HEK293 (cell line): ENCODE data around the gene HIRA.

Experiments used
- CTCF ChIA-PET: fragments of 350-600 bp; formaldehyde crosslinking; extraction: SDS; loops from one replicate; lab custom pipeline; 2021; ENCODE audit warnings: antibody characterized with exemption; lab: Yijun Ruan, JAX
- POLR2A ChIA-PET: fragments of 300-600 bp; formaldehyde crosslinking; extraction: SDS; loops from one replicate; lab custom pipeline; 2020; ENCODE audit warnings: antibody characterized with exemption, inconsistent platforms; lab: Yijun Ruan, JAX
- H3K27ac ChIP-seq: fragments of 200-500 bp; sonication (Bioruptor generic); 2 replicates; pipeline ENCODE4 v1.5.1; 2014; ENCODE audit warnings: low read depth, low read length, control low read depth, inconsistent platforms; ENCODE audit errors: extremely low read depth
- H3K36me3 ChIP-seq, 2 experiments: fragments of 200-500 bp in 1 of 2; sonication (Bioruptor generic) in 1 of 2; 1 replicate in 1 of 2; 2 replicates in 1 of 2; pipeline ENCODE4 v1.5.1; 2014 to 2017; ENCODE audit warnings: inconsistent platforms in 2 of 2, low read length in 2 of 2; ENCODE audit not compliant: control insufficient read depth in 2 of 2, insufficient read depth in 1 of 2
- H3K4me1 ChIP-seq: fragments of 200-500 bp; sonication (Bioruptor generic); 2 replicates; pipeline ENCODE4 v1.5.1; 2014; ENCODE audit warnings: mild to moderate bottlenecking, low read length, inconsistent platforms; ENCODE audit not compliant: control insufficient read depth, insufficient read depth
- H3K4me3 ChIP-seq: 2 replicates; pipeline ENCODE4 v1.5.1; 2011; ENCODE audit warnings: low read depth, mild to moderate bottlenecking, control low read depth, low read length, moderate library complexity
- H3K9me3 ChIP-seq: fragments of 200-500 bp; sonication (Bioruptor generic); 2 replicates; pipeline ENCODE4 v1.5.1; 2014; ENCODE audit warnings: low read depth, low read length, inconsistent platforms; ENCODE audit not compliant: control insufficient read depth, insufficient read depth
- EGR2 ChIP-seq: fragments of 450-650 bp; formaldehyde crosslinking; IDR thresholded peaks from 2 replicates; pipeline ENCODE4 v1.5.1; 2016; ENCODE audit warnings: low read depth, missing biosample characterization, missing genetic modification characterization
- FEZF1 ChIP-seq: fragments of 450-650 bp; formaldehyde crosslinking; IDR thresholded peaks from 2 replicates; pipeline ENCODE4 v1.5.1; 2016; ENCODE audit warnings: missing biosample characterization, missing genetic modification characterization
- GLIS1 ChIP-seq: fragments of 450-650 bp; formaldehyde crosslinking; IDR thresholded peaks from 2 replicates; pipeline ENCODE4 v1.5.1; 2016; ENCODE audit warnings: missing biosample characterization, missing genetic modification characterization
- KLF9 ChIP-seq: fragments of 450-650 bp; formaldehyde crosslinking; IDR thresholded peaks from 2 replicates; pipeline ENCODE4 v1.5.1; 2016; ENCODE audit warnings: missing biosample characterization, missing genetic modification characterization, low read depth
- YY1 ChIP-seq: fragments of 450-650 bp; formaldehyde crosslinking; IDR thresholded peaks from 2 replicates; pipeline ENCODE4 v1.5.1; 2018; ENCODE audit warnings: missing biosample characterization, missing genetic modification characterization
- ZBTB1 ChIP-seq: fragments of 450-650 bp; formaldehyde crosslinking; IDR thresholded peaks from 2 replicates; pipeline ENCODE4 v1.5.1; 2016; ENCODE audit warnings: missing biosample characterization, missing genetic modification characterization
- ZBTB20 ChIP-seq: fragments of 450-650 bp; formaldehyde crosslinking; IDR thresholded peaks from 2 replicates; pipeline ENCODE4 v1.5.1; 2016; ENCODE audit warnings: missing biosample characterization, missing genetic modification characterization
- ZNF140 ChIP-seq: fragments of 450-650 bp; formaldehyde crosslinking; IDR thresholded peaks from 2 replicates; pipeline ENCODE4 v1.5.1; 2016; ENCODE audit warnings: missing biosample characterization, missing genetic modification characterization
- ZNF174 ChIP-seq: fragments of 450-650 bp; formaldehyde crosslinking; IDR thresholded peaks from 2 replicates; pipeline ENCODE4 v1.5.0; 2017; ENCODE audit warnings: missing biosample characterization, mild to moderate bottlenecking, missing genetic modification characterization
- ZNF239 ChIP-seq: fragments of 450-650 bp; formaldehyde crosslinking; IDR thresholded peaks from 2 replicates; pipeline ENCODE4 v1.5.1; 2016; ENCODE audit warnings: missing biosample characterization, missing genetic modification characterization
- ZNF302 ChIP-seq: fragments of 450-650 bp; formaldehyde crosslinking; IDR thresholded peaks from 2 replicates; pipeline ENCODE4 v1.5.1; 2016; ENCODE audit warnings: missing biosample characterization, missing genetic modification characterization, low read depth
- ZNF48 ChIP-seq: fragments of 450-650 bp; formaldehyde crosslinking; IDR thresholded peaks from 2 replicates; pipeline ENCODE4 v1.5.1; 2016; ENCODE audit warnings: missing biosample characterization, missing genetic modification characterization
- ZNF510 ChIP-seq: fragments of 450-650 bp; formaldehyde crosslinking; IDR thresholded peaks from 2 replicates; pipeline ENCODE4 v1.5.1; 2018; ENCODE audit warnings: mild to moderate bottlenecking, missing genetic modification characterization, missing biosample characterization; ENCODE audit not compliant: insufficient replicate concordance
- ZNF521 ChIP-seq: fragments of 450-650 bp; formaldehyde crosslinking; IDR thresholded peaks from 2 replicates; pipeline ENCODE4 v1.5.1; 2017; ENCODE audit warnings: missing biosample characterization, mild to moderate bottlenecking, missing genetic modification characterization
- ZNF596 ChIP-seq: fragments of 450-650 bp; IDR thresholded peaks from 2 replicates; pipeline ENCODE4 v1.5.0; 2018; ENCODE audit warnings: missing biosample characterization, mild to moderate bottlenecking, missing genetic modification characterization, moderate library complexity
- ZNF600 ChIP-seq: fragments of 450-650 bp; formaldehyde crosslinking; IDR thresholded peaks from 2 replicates; pipeline ENCODE4 v1.5.1; 2016; ENCODE audit warnings: missing biosample characterization, missing genetic modification characterization
- TF ChIP-seq, protein P1 (sequence below): fragments of 450-650 bp; formaldehyde crosslinking; conservative IDR thresholded peaks from 2 replicates; pipeline ENCODE4 v1.5.1; 2016; ENCODE audit warnings: low read depth, missing biosample characterization, missing genetic modification characterization
- TF ChIP-seq, protein P2 (sequence below): fragments of 450-650 bp; IDR thresholded peaks from 2 replicates; pipeline ENCODE4 v1.5.1; 2018; ENCODE audit warnings: missing biosample characterization, missing genetic modification characterization
- TF ChIP-seq, protein P3 (sequence below): fragments of 450-650 bp; formaldehyde crosslinking; IDR thresholded peaks from 2 replicates; pipeline ENCODE4 v1.5.1; 2016; ENCODE audit warnings: missing biosample characterization, missing genetic modification characterization
- TF ChIP-seq, protein P4 (sequence below): fragments of 450-650 bp; formaldehyde crosslinking; IDR thresholded peaks from 2 replicates; pipeline ENCODE4 v1.5.1; 2016; ENCODE audit warnings: missing biosample characterization, missing genetic modification characterization
- TF ChIP-seq, protein P5 (sequence below): fragments of 450-650 bp; formaldehyde crosslinking; IDR thresholded peaks from 2 replicates; pipeline ENCODE4 v1.5.1; 2016; ENCODE audit warnings: missing biosample characterization, missing genetic modification characterization

Gene HIRA

DNA sequence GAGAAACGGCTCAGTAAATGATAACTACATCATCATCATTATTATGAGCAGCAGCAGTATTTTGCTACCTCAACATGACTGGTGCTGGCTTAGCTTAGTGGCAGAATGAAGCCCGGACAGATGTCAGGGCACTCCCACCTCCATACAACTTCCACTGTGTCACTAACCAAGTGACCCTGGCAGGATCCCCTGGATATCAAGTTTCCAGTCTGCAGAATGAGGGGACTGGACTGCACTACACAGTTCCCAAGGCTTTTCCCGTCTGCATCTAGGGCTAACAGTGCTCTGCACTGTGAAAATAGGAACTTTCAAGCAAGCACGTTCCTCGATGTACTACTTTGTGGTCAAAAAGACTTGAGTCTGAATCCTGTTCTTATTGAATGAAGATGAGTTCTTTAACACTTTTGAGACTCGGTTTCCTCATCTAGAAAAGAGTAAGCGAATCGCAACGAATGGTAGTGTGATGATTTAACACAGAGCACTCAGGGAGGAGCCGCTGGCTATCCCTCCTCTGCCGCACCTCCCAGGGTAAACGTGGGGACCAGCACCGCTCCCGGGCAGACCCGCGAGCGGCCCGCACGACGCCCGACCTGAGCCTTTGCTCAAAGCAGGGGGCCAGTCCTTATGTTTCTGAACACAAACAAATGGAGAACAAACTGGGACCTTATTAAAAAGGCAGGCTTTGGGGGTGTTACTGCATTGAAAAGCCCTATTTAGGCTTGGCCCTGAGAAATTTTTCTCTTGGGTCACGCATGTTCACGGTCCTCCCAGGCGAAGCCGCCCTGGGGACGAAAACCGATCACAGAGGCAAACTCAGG is 140.9 kb downstream of the HIRA start (continued):
- TF ChIP-seq, protein P1, sequence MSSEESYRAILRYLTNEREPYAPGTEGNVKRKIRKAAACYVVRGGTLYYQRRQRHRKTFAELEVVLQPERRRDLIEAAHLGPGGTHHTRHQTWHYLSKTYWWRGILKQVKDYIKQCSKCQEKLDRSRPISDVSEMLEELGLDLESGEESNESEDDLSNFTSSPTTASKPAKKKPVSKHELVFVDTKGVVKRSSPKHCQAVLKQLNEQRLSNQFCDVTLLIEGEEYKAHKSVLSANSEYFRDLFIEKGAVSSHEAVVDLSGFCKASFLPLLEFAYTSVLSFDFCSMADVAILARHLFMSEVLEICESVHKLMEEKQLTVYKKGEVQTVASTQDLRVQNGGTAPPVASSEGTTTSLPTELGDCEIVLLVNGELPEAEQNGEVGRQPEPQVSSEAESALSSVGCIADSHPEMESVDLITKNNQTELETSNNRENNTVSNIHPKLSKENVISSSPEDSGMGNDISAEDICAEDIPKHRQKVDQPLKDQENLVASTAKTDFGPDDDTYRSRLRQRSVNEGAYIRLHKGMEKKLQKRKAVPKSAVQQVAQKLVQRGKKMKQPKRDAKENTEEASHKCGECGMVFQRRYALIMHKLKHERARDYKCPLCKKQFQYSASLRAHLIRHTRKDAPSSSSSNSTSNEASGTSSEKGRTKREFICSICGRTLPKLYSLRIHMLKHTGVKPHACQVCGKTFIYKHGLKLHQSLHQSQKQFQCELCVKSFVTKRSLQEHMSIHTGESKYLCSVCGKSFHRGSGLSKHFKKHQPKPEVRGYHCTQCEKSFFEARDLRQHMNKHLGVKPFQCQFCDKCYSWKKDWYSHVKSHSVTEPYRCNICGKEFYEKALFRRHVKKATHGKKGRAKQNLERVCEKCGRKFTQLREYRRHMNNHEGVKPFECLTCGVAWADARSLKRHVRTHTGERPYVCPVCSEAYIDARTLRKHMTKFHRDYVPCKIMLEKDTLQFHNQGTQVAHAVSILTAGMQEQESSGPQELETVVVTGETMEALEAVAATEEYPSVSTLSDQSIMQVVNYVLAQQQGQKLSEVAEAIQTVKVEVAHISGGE = no peak
- TF ChIP-seq ZNF239 (tag by site-specific recombination) = no peak
- no peak for TF ChIP-seq KLF9
- TF ChIP-seq, protein P2, sequence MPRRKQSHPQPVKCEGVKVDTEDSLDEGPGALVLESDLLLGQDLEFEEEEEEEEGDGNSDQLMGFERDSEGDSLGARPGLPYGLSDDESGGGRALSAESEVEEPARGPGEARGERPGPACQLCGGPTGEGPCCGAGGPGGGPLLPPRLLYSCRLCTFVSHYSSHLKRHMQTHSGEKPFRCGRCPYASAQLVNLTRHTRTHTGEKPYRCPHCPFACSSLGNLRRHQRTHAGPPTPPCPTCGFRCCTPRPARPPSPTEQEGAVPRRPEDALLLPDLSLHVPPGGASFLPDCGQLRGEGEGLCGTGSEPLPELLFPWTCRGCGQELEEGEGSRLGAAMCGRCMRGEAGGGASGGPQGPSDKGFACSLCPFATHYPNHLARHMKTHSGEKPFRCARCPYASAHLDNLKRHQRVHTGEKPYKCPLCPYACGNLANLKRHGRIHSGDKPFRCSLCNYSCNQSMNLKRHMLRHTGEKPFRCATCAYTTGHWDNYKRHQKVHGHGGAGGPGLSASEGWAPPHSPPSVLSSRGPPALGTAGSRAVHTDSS = no peak
- peak; percentile 52; the same call in 1 of the 2 replicates for TF ChIP-seq ZBTB20 (tag by site-specific recombination)
- no peak for TF ChIP-seq EGR2
- no peak for TF ChIP-seq ZNF174 (tag by site-specific recombination)
- TF ChIP-seq ZNF596 (tag by site-specific recombination) = no peak
- no peak for TF ChIP-seq ZNF302
- no peak for TF ChIP-seq ZBTB1 (tag by site-specific recombination)
- TF ChIP-seq GLIS1 (tag by site-specific recombination) = peak; percentile 43
- no peak for TF ChIP-seq FEZF1 (tag by site-specific recombination)
- no peak for TF ChIP-seq ZNF521
- TF ChIP-seq ZNF510 (tag by site-specific recombination) = no peak
- TF ChIP-seq YY1 = no peak

DNA sequence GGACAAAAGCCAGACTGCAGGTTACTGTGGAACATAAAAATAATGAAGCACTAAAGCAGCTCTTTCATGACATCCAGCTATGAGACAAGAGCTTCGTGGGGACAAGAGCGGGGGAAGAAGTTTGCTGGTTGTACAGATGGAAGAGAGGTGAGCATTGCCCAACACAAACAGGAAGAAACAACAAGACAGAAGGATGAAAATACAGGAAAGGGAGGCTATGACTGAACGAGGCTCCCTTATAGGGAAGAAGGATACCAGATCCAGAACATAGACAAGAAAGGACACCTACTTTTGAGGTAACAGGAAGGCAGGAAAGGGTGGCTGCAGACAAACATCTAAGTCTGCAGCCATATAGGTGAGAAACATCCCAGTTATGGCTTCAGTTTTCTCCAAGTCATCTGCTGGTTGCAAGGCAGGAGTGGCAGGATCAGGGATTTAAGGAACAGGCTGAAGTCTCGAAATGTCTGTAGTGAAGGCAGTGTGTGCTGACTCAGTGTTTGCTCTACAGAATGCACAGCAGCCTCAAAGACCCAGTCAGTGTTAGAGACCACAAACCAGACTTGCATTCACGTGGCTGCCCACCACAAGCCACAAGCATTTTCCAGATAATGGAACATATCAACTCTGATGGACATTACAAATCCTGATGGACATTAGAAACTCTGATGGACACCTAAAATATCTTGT is 141.9 kb downstream of the HIRA start:
- H3K4me1 ChIP-seq = peaks cover 3% of the 10 kb centered on the region; the same call in 1 of the 2 replicates
- no peak overlapping the region for H3K27ac ChIP-seq
- H3K36me3 ChIP-seq = peaks cover 0 to 3% of the 10 kb centered on the region in 2 experiments; a peak in 1 of 3 replicates
- no peak for TF ChIP-seq ZNF48 (tag by site-specific recombination)
- TF ChIP-seq ZNF600 = peak; percentile 49; the same call in 1 of the 2 replicates
- H3K9me3 ChIP-seq = no peaks in the 10 kb centered on the region
- ChIA-PET POLR2A (no interaction called here), CTCF (interaction anchor here (1.3 kb wide), 1 partner anchor 111 kb away, joined by 3 read pairs; the partner anchor contains the start of gene SLC25A1)
- H3K4me3 ChIP-seq = no peak overlapping the region

DNA sequence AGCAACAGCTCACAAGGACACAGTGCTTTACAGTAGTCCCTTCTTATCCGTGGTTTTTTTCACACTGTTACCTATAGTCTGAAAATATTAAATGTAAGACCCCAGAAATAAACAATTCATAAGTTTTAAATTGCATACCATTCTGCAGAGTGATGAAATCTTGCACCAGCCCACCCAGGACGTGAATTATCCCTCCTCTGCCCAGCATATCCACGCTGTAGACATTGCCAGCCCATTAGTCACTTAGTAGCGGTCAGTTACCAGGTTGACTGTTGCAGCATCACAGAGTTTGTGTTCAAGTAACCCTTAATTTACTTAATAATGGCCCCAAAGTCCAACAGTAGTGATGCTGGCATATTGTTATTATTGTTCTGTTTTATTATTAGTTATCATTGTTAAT is 143.6 kb downstream of the HIRA start:
- no peak overlapping the region for H3K4me3 ChIP-seq
- peaks cover 0 to 3% of the 10 kb centered on the region in 2 experiments; a peak in 1 of 3 replicates for H3K36me3 ChIP-seq
- peaks cover 3% of the 10 kb centered on the region; the same call in 1 of the 2 replicates for H3K4me1 ChIP-seq
- no peak overlapping the region for H3K27ac ChIP-seq
- ChIA-PET CTCF (interaction anchor here (1.6 to 2.3 kb wide), 2 partner anchors 108 to 143 kb away, joined by 6 to 8 read pairs; partner anchors contain the start of genes ESS2 and SLC25A1), POLR2A (no interaction called here)
- H3K9me3 ChIP-seq = no peaks in the 10 kb centered on the region
- no peak for TF ChIP-seq ZNF140
- TF ChIP-seq, protein P3, sequence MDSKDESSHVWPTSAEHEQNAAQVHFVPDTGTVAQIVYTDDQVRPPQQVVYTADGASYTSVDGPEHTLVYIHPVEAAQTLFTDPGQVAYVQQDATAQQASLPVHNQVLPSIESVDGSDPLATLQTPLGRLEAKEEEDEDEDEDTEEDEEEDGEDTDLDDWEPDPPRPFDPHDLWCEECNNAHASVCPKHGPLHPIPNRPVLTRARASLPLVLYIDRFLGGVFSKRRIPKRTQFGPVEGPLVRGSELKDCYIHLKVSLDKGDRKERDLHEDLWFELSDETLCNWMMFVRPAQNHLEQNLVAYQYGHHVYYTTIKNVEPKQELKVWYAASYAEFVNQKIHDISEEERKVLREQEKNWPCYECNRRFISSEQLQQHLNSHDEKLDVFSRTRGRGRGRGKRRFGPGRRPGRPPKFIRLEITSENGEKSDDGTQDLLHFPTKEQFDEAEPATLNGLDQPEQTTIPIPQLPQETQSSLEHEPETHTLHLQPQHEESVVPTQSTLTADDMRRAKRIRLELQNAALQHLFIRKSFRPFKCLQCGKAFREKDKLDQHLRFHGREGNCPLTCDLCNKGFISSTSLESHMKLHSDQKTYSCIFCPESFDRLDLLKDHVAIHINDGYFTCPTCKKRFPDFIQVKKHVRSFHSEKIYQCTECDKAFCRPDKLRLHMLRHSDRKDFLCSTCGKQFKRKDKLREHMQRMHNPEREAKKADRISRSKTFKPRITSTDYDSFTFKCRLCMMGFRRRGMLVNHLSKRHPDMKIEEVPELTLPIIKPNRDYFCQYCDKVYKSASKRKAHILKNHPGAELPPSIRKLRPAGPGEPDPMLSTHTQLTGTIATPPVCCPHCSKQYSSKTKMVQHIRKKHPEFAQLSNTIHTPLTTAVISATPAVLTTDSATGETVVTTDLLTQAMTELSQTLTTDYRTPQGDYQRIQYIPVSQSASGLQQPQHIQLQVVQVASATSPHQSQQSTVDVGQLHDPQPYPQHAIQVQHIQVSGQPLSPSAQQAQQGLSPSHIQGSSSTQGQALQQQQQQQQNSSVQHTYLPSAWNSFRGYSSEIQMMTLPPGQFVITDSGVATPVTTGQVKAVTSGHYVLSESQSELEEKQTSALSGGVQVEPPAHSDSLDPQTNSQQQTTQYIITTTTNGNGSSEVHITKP (tag by site-specific recombination) = no peak
- TF ChIP-seq, protein P4, sequence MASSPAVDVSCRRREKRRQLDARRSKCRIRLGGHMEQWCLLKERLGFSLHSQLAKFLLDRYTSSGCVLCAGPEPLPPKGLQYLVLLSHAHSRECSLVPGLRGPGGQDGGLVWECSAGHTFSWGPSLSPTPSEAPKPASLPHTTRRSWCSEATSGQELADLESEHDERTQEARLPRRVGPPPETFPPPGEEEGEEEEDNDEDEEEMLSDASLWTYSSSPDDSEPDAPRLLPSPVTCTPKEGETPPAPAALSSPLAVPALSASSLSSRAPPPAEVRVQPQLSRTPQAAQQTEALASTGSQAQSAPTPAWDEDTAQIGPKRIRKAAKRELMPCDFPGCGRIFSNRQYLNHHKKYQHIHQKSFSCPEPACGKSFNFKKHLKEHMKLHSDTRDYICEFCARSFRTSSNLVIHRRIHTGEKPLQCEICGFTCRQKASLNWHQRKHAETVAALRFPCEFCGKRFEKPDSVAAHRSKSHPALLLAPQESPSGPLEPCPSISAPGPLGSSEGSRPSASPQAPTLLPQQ = no peak
- TF ChIP-seq, protein P5, sequence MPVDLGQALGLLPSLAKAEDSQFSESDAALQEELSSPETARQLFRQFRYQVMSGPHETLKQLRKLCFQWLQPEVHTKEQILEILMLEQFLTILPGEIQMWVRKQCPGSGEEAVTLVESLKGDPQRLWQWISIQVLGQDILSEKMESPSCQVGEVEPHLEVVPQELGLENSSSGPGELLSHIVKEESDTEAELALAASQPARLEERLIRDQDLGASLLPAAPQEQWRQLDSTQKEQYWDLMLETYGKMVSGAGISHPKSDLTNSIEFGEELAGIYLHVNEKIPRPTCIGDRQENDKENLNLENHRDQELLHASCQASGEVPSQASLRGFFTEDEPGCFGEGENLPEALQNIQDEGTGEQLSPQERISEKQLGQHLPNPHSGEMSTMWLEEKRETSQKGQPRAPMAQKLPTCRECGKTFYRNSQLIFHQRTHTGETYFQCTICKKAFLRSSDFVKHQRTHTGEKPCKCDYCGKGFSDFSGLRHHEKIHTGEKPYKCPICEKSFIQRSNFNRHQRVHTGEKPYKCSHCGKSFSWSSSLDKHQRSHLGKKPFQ (tag by site-specific recombination) = no peak
